Activated B cell treated with CpG ODN at 0.5 μM for 24 hours (primary cell): ENCODE results near the gene DLG2. TPM values are rescaled to one million over a fixed set of nuclear protein-coding genes. Genes with fewer than 3 reads are reported as not detected.
"Not testable (repeated sequence)": the region's sequence is repeated elsewhere in the genome, so short reads cannot be mapped to it uniquely, and the experiment has no call there.

Source experiments
- ATAC-seq: fragments of 200-7000 bp; cut with Tn5 transposase; one replicate; pipeline ENCODE4 v1.10.0; 2021; ENCODE audit warnings: low read depth, mild to moderate bottlenecking, moderate library complexity
- CTCF ChIA-PET: fragments of 350-600 bp; sonication (Branson Sonifier 250); formaldehyde crosslinking; loops from one replicate; lab custom pipeline; 2021; ENCODE audit warnings: antibody characterized with exemption; lab: Charles Lee
- POLR2A ChIA-PET: fragments of 350-600 bp; sonication (Branson Sonifier 250); formaldehyde crosslinking; loops from one replicate; lab custom pipeline; 2021; ENCODE audit warnings: antibody characterized with exemption; lab: Charles Lee
- DNase-seq: peaks from one replicate; pipeline ENCODE4 v3.0.0; 2022
- H3K27ac Mint-ChIP-seq: one replicate; pipeline ENCODE4 v1.8.0; 2020; ENCODE audit warnings: mixed read lengths
- H3K27me3 Mint-ChIP-seq: one replicate; pipeline ENCODE4 v1.8.0; 2021; ENCODE audit warnings: mixed read lengths
- H3K36me3 Mint-ChIP-seq: one replicate; pipeline ENCODE4 v1.8.0; 2021; ENCODE audit warnings: low read depth, mixed read lengths
- H3K4me1 Mint-ChIP-seq: one replicate; pipeline ENCODE4 v1.8.0; 2021; ENCODE audit warnings: mixed read lengths
- H3K4me3 Mint-ChIP-seq: one replicate; pipeline ENCODE4 v1.8.0; 2020; ENCODE audit warnings: mild to moderate bottlenecking, mixed read lengths
- H3K9me3 Mint-ChIP-seq: one replicate; pipeline ENCODE4 v1.8.0; 2020; ENCODE audit warnings: mixed read lengths
- CTCF ChIP-seq: fragments of 200-600 bp; IDR thresholded peaks from one replicate; pipeline ENCODE4 v1.8.0; 2022; ENCODE audit warnings: antibody characterized with exemption, mild to moderate bottlenecking
- intact Hi-C: fragments of 100-400 bp; cut with micrococcal nuclease; formaldehyde crosslinking; loops from one replicate; pipeline ENCODE4 v1.15.1; 2024
- total RNA-seq: library from RNA; stranded (reverse); gene quantifications from 2 replicates; pipeline ENCODE4 v1.2.3, GENCODE V29; 2022

The DLG2 gene
- total RNA-seq, 1 donor from 2014 or later = 2.7 TPM

GRCh38 chr11:85277693-85278092 is 349.5 kb downstream of the DLG2 start:
- Mint-ChIP-seq H3K4me3 (no peak overlapping the region), H3K4me1 (peaks cover 6% of the 10 kb centered on the region), H3K36me3 (no peaks in the 10 kb centered on the region), H3K27ac (no peak overlapping the region), H3K27me3 (no peaks in the 10 kb centered on the region), H3K9me3 (peaks cover under 1% of the 10 kb centered on the region)
- intact Hi-C loops = no loop called here
- no peak for TF ChIP-seq CTCF
- no peak for DNase-seq
- ATAC-seq = no peak
- ChIA-PET CTCF (no interaction called here), POLR2A (no interaction called here)

GRCh38 chr11:85276332-85276731 is 350.8 kb downstream of the DLG2 start:
- peaks cover 2% of the 10 kb centered on the region for H3K9me3 Mint-ChIP-seq
- no peak for TF ChIP-seq CTCF
- no peaks in the 10 kb centered on the region for H3K36me3 Mint-ChIP-seq
- H3K4me1 Mint-ChIP-seq = peaks cover 4% of the 10 kb centered on the region
- ChIA-PET POLR2A (no interaction called here), CTCF (no interaction called here)
- no peak for DNase-seq
- H3K27me3 Mint-ChIP-seq = no peaks in the 10 kb centered on the region
- no peak overlapping the region for H3K27ac Mint-ChIP-seq
- intact Hi-C loops = no loop called here
- H3K4me3 Mint-ChIP-seq = no peak overlapping the region
- no peak for ATAC-seq

GRCh38 chr11:85270315-85270714 is 356.8 kb downstream of the DLG2 start:
- POLR2A ChIA-PET, H3K4me1 Mint-ChIP-seq, H3K9me3 Mint-ChIP-seq, CTCF ChIA-PET, H3K4me3 Mint-ChIP-seq, DNase-seq, H3K27me3 Mint-ChIP-seq, H3K27ac Mint-ChIP-seq, intact Hi-C loops, ATAC-seq, H3K36me3 Mint-ChIP-seq: not testable (repeated sequence)

DNA sequence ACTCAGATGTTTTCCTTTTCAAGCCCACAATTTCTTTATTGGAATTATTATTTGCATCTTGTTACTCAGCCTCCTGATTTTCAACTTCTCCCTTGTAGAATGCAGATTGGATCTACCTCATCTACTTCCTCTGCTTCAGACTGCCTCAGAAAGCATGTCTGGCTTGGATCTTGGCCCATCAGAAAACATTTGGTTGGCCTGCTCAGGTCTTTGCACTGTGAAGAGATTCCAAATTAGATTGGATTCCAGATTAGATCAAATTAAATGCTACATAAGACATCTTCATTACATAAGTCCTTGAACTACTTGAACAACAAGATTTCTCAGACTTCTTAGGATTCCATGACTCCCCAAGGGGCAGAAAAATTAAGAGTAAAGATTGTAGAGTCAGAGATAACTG is 358.0 kb downstream of the DLG2 start:
- intact Hi-C loops = no loop called here
- H3K36me3 Mint-ChIP-seq = no peaks in the 10 kb centered on the region
- CTCF ChIA-PET = no interaction called here
- no peak overlapping the region for H3K4me3 Mint-ChIP-seq
- TF ChIP-seq CTCF = no peak
- H3K27ac Mint-ChIP-seq = no peak overlapping the region
- H3K9me3 Mint-ChIP-seq = peaks cover 2% of the 10 kb centered on the region
- no peak for DNase-seq
- no peaks in the 10 kb centered on the region for H3K4me1 Mint-ChIP-seq
- H3K27me3 Mint-ChIP-seq = no peaks in the 10 kb centered on the region
- no peak for ATAC-seq
- POLR2A ChIA-PET = no interaction called here

DNA sequence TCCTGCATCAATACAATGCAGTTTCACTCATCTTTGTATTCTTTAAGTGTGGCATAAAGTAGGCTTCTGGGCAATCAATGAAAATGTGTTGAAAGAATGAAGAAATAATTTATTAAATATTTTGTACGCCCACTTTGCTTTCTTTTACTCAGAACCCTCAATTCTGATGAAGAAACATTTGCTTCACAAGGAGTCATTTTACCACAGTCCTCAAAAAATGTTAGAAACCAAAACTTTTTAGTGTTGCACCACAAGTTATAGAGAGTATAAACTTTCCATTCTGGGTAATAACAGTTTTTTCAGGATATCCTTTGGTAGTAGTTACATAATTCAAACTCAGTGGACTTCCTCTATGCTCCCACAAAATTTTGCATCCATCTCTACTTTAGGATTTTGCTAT is 360.5 kb downstream of the DLG2 start:
- CTCF ChIA-PET = no interaction called here
- no peak for TF ChIP-seq CTCF
- DNase-seq (no peak), ATAC-seq (no peak)
- H3K4me1 Mint-ChIP-seq = peaks cover 3% of the 10 kb centered on the region
- no peaks in the 10 kb centered on the region for H3K27me3 Mint-ChIP-seq
- no peaks in the 10 kb centered on the region for H3K9me3 Mint-ChIP-seq
- intact Hi-C loops = no loop called here
- H3K27ac Mint-ChIP-seq = no peak overlapping the region
- POLR2A ChIA-PET = no interaction called here
- H3K4me3 Mint-ChIP-seq = no peak overlapping the region
- no peaks in the 10 kb centered on the region for H3K36me3 Mint-ChIP-seq

- CTCF ChIA-PET = no interaction called here
- H3K27ac Mint-ChIP-seq = no peak overlapping the region
These were observed 363.8 kb downstream of the DLG2 start for GRCh38 chr11:85263328-85263727.

More at GRCh38 chr11:85263328-85263727, 363.8 kb downstream of the DLG2 start:
- intact Hi-C loops = no loop called here
- TF ChIP-seq CTCF = no peak
- no peak for DNase-seq
- H3K4me3 Mint-ChIP-seq = no peak overlapping the region
- POLR2A ChIA-PET = no interaction called here
- ATAC-seq = no peak
- H3K4me1 Mint-ChIP-seq = peaks cover 3% of the 10 kb centered on the region
- no peaks in the 10 kb centered on the region for H3K36me3 Mint-ChIP-seq
- H3K9me3 Mint-ChIP-seq = no peaks in the 10 kb centered on the region
- no peaks in the 10 kb centered on the region for H3K27me3 Mint-ChIP-seq
